Ovary (tissue), 9 donors: ENCODE results near the gene FOXC2. TPM values are rescaled to one million over a fixed set of nuclear protein-coding genes. Genes with fewer than 3 reads are reported as not detected.

Source experiments
- DNase-seq, 5 donors: peaks; one replicate each; pipeline ENCODE4 v3.0.0-alpha.2; 2019 to 2020
- H3K27ac ChIP-seq, 2 donors: fragments of 200-600 bp; one replicate each; pipeline versions ENCODE4 v1.5.1 to v1.8.0; 2019 to 2022
- H3K27me3 ChIP-seq: fragments of 200-600 bp; one replicate; pipeline ENCODE4 v1.8.0; 2022
- H3K36me3 ChIP-seq: fragments of 200-600 bp; sonication (generic); one replicate; pipeline ENCODE4 v1.5.1; 2019
- H3K4me1 ChIP-seq: one replicate; pipeline ENCODE4 v1.8.1; 2013; ENCODE audit warnings: mild to moderate bottlenecking, moderate library complexity; ENCODE audit not compliant: insufficient read depth
- H3K4me3 ChIP-seq: fragments of 200-600 bp; sonication (generic); one replicate; pipeline ENCODE4 v1.5.1; 2017
- H3K9me3 ChIP-seq, 2 donors: fragments of 200-600 bp in 1 of 2; sonication (generic) in 1 of 2; one replicate each; pipeline versions ENCODE4 v1.5.1 to v1.8.1; 2013 to 2019; ENCODE audit warnings: mild to moderate bottlenecking in 1 of 2, moderate library complexity in 1 of 2
- CTCF ChIP-seq, 3 donors: fragments of 450-650 bp in 2 of 3; fragments of 200-600 bp in 1 of 3; IDR thresholded peaks; one replicate each; pipeline versions ENCODE4 v1.5.1 to v1.8.0; 2016 to 2022; ENCODE audit warnings: antibody characterized with exemption in 3 of 3, mild to moderate bottlenecking in 1 of 3
- EP300 ChIP-seq: sonication (generic); formaldehyde crosslinking; IDR thresholded peaks from one replicate; pipeline ENCODE4 v1.6.1; 2017; ENCODE audit warnings: antibody characterized with exemption
- POLR2A ChIP-seq: fragments of 450-650 bp; IDR thresholded peaks from one replicate; pipeline ENCODE4 v1.6.1; 2017; ENCODE audit warnings: antibody characterized with exemption, mild to moderate bottlenecking, moderate library complexity
- WGBS, 3 donors: extraction: QIAGEN DNeasy Blood & Tissue Kit in 1 of 3; methylation state at CpG; one replicate each; pipeline versions ENCODE4 v1.1.5 to v1.1.7; 2013 to 2017; 5-methylcytosine and 5-hydroxymethylcytosine counted together
- intact Hi-C, 4 donors: fragments of 100-400 bp; cut with DNase I; formaldehyde crosslinking; loops; one replicate each; pipeline versions ENCODE4 v1.11.0 to v1.15.1; 2022 to 2023
- polyA plus RNA-seq, 2 donors: library from polyadenylated mRNA; stranded (reverse); fragments of 200-250 nt in 1 of 2; fragments of 350-450 nt in 1 of 2; fragmentation: Illumina TruSeq in 1 of 2; extraction: RNeasy Lipid Tissue Mini Kit (QIAGEN cat#74804) in 1 of 2; gene quantifications; one replicate each; pipeline ENCODE4 v1.2.3, GENCODE V29; 2013 to 2014
- total RNA-seq, 7 donors: library from RNA; depleted of rRNA in 2 of 7; stranded (reverse); fragments of >200 nt in 2 of 7; fragmentation: NEBNext Ultra II Directional in 3 of 7; extraction: Animal tissue kit (Norgen Biotek cat#: 25700) in 3 of 7; gene quantifications; one replicate each; pipeline versions ENCODE4 v1.1.0 to v1.2.4, GENCODE V29; 2016 to 2023
- donor health status: DM: no; HTN: no; CAD: no; lungs with moderate emphysema.
- donor health status: DM: no; HTN: no; CAD: no.
- donor health status: Bipolar disorder and iron deficiency.
- donor health status: DM: yes; HTN: yes; CAD: no.
- donor health status: DM: no; HTN: no; CAD: no.
- donor health status: DM: yes; HTN: yes; CAD: no.

FOXC2 gene
- total and polyA plus RNA-seq, 9 donors: 0.10 to 2.5 (median 0.36) TPM

- intact Hi-C loops: no loop called here
- no peak for DNase-seq
- Histone ChIP-seq H3K9me3 (no peaks in the 10 kb centered on the region), H3K27ac (no peak overlapping the region), H3K4me3 (no peak overlapping the region), H3K4me1 (no peaks in the 10 kb centered on the region), H3K36me3 (no peaks in the 10 kb centered on the region), H3K27me3 (no peaks in the 10 kb centered on the region)
- whole genome bisulfite sequencing, 3 donors: 59 to 68% (median 67%) methylated on average over 12 of the region's 12 CpGs
- TF ChIP-seq POLR2A (no peak), EP300 (no peak), CTCF (IDR thresholded peaks at IDR 0.05) (no peak)
Observed at GRCh38 chr16:86577314-86577971, 10.8 kb downstream of the FOXC2 start.

- Histone ChIP-seq H3K4me3 (no peak within 1 kb of the TSS), H3K9me3 (no peaks in the 10 kb centered on the region), H3K27me3 (no peaks in the 10 kb centered on the region), H3K4me1 (no peaks in the 10 kb centered on the region), H3K36me3 (no peaks in the 10 kb centered on the region), H3K27ac (no peak within 1 kb of the TSS)
- TF ChIP-seq CTCF (IDR thresholded peaks at IDR 0.05) (no peak), POLR2A (no peak), EP300 (no peak)
- WGBS, 3 donors: 40 to 55% (median 50%) methylated on average over 13 of the region's 13 CpGs
- DNase-seq: no peak
- intact Hi-C loops: no loop called here
Observed at GRCh38 chr16:86578061-86578599, 11.5 kb downstream of the FOXC2 start, which contains the start of gene FOXL1. Gene FOXL1 (plus strand): TSS chr16:86578549. CDS start chr16:86578724, 175 bp downstream.

- H3K9me3 ChIP-seq: no peaks in the 10 kb centered on the region
- H3K4me1 ChIP-seq: no peaks in the 10 kb centered on the region
- H3K27ac ChIP-seq: no peak overlapping the region
- WGBS, 3 donors: 14 to 20% (median 15%) methylated on average over 46 to 69 of the region's 69 CpGs
- TF ChIP-seq POLR2A: no peak
- H3K4me3 ChIP-seq: no peak overlapping the region
- no peaks in the 10 kb centered on the region for H3K27me3 ChIP-seq
- DNase-seq: no peak
- intact Hi-C loops: no loop called here
- no peaks in the 10 kb centered on the region for H3K36me3 ChIP-seq
Observed at GRCh38 chr16:86578611-86579267, 12.1 kb downstream of the FOXC2 start.

- no peaks in the 10 kb centered on the region for H3K9me3 ChIP-seq
- 20 to 37% (median 28%) methylated on average over 49 to 69 of the region's 69 CpGs for WGBS, 3 donors
- H3K36me3 ChIP-seq: no peaks in the 10 kb centered on the region
- H3K27me3 ChIP-seq: no peaks in the 10 kb centered on the region
- H3K4me1 ChIP-seq: no peaks in the 10 kb centered on the region
- H3K4me3 ChIP-seq: no peak overlapping the region
- TF ChIP-seq POLR2A (no peak), CTCF (IDR thresholded peaks at IDR 0.05) (no peak), EP300 (no peak)
- no peak overlapping the region for H3K27ac ChIP-seq
- no peak for DNase-seq
- intact Hi-C loops: no loop called here
Observed at GRCh38 chr16:86579268-86580062, 12.8 kb downstream of the FOXC2 start.
